Neural crest cell (in vitro differentiated cells): ENCODE measurements around the gene HBP1. TPM values are rescaled to one million over a fixed set of nuclear protein-coding genes. Genes with fewer than 3 reads are reported as not detected.
A peak's percentile ranks its signal among the peaks of the same experiment; 100 is the strongest.

Experiments
- DNase-seq: peaks from one replicate; pipeline ENCODE4 v3.0.0; 2021; ENCODE audit warnings: low read depth, mixed read lengths, low spot score
- H3K27ac Mint-ChIP-seq: one replicate; pipeline ENCODE4 v1.8.0; 2021; ENCODE audit warnings: mild to moderate bottlenecking, mixed read lengths; ENCODE audit not compliant: unreplicated experiment
- H3K27me3 Mint-ChIP-seq: 2 replicates; pipeline ENCODE4 v1.8.0; 2021; ENCODE audit warnings: low read depth, mild to moderate bottlenecking, mixed read lengths
- H3K36me3 Mint-ChIP-seq: 2 replicates; pipeline ENCODE4 v1.8.0; 2021; ENCODE audit warnings: low read depth, mild to moderate bottlenecking, mixed read lengths
- H3K4me1 Mint-ChIP-seq: 2 replicates; pipeline ENCODE4 v1.8.0; 2021; ENCODE audit warnings: mixed read lengths
- H3K4me3 Mint-ChIP-seq: one replicate; pipeline ENCODE4 v1.8.0; 2021; ENCODE audit warnings: mild to moderate bottlenecking, mixed read lengths
- H3K9me3 Mint-ChIP-seq: 2 replicates; pipeline ENCODE4 v1.8.0; 2021; ENCODE audit warnings: mixed read lengths
- CTCF ChIP-seq: fragments of 200-600 bp; sonication (generic); conservative IDR thresholded peaks from 2 replicates; pipeline ENCODE4 v1.5.0; 2021; ENCODE audit warnings: antibody characterized with exemption, mild to moderate bottlenecking
- total RNA-seq: library from RNA; stranded (reverse); gene quantifications from 2 replicates; pipeline ENCODE4 v1.2.1, GENCODE V29; 2021

HBP1 gene
- total RNA-seq, 1 donor from 2014 or later: 15.7 TPM

GRCh38 chr7:107224374-107225223 is 55.8 kb downstream of the HBP1 start:
- no peak for TF ChIP-seq CTCF
- Mint-ChIP-seq H3K27me3 (no peaks in the 10 kb centered on the region), H3K27ac (peak overlapping the region; percentile 22), H3K4me3 (peak overlapping the region; percentile 10), H3K9me3 (no peaks in the 10 kb centered on the region), H3K36me3 (peaks cover 5% of the 10 kb centered on the region), H3K4me1 (peaks cover 32% of the 10 kb centered on the region)
- DNase-seq: peak; percentile 7

- no peak for DNase-seq
- H3K4me1 Mint-ChIP-seq: peaks cover 25% of the 10 kb centered on the region
- peaks cover 3% of the 10 kb centered on the region for H3K36me3 Mint-ChIP-seq
- H3K9me3 Mint-ChIP-seq: no peaks in the 10 kb centered on the region
- no peak overlapping the region for H3K27ac Mint-ChIP-seq
- no peak for TF ChIP-seq CTCF
- no peak overlapping the region for H3K4me3 Mint-ChIP-seq
- no peaks in the 10 kb centered on the region for H3K27me3 Mint-ChIP-seq
Measured at GRCh38 chr7:107228291-107228690, 59.5 kb downstream of the HBP1 start.

- peaks cover 3% of the 10 kb centered on the region for H3K36me3 Mint-ChIP-seq
- H3K27me3 Mint-ChIP-seq: no peaks in the 10 kb centered on the region
- no peak for DNase-seq
- H3K4me3 Mint-ChIP-seq: no peak overlapping the region
- H3K9me3 Mint-ChIP-seq: no peaks in the 10 kb centered on the region
- H3K4me1 Mint-ChIP-seq: peaks cover 6% of the 10 kb centered on the region
- H3K27ac Mint-ChIP-seq: no peak overlapping the region
- no peak for TF ChIP-seq CTCF
Measured at GRCh38 chr7:107230334-107230733, 61.5 kb downstream of the HBP1 start.

- no peaks in the 10 kb centered on the region for H3K9me3 Mint-ChIP-seq
- no peak overlapping the region for H3K4me3 Mint-ChIP-seq
- H3K4me1 Mint-ChIP-seq: no peaks in the 10 kb centered on the region
- peaks cover 3% of the 10 kb centered on the region for H3K36me3 Mint-ChIP-seq
- H3K27me3 Mint-ChIP-seq: no peaks in the 10 kb centered on the region
- no peak for DNase-seq
- no peak for TF ChIP-seq CTCF
- no peak overlapping the region for H3K27ac Mint-ChIP-seq
Measured at GRCh38 chr7:107232568-107233090, 63.8 kb downstream of the HBP1 start.

GRCh38 chr7:107233174-107233573 is 64.4 kb downstream of the HBP1 start:
- H3K9me3 Mint-ChIP-seq: no peaks in the 10 kb centered on the region
- peaks cover 5% of the 10 kb centered on the region for H3K36me3 Mint-ChIP-seq
- DNase-seq: no peak
- H3K27ac Mint-ChIP-seq: no peak overlapping the region
- H3K27me3 Mint-ChIP-seq: no peaks in the 10 kb centered on the region
- H3K4me1 Mint-ChIP-seq: no peaks in the 10 kb centered on the region
- no peak overlapping the region for H3K4me3 Mint-ChIP-seq
- no peak for TF ChIP-seq CTCF
